OCI-LY7 (cell line): ENCODE measurements around the gene TRIM5. TPM values are rescaled to one million over a fixed set of nuclear protein-coding genes. Genes with fewer than 3 reads are reported as not detected.

Experiments used
- BruUV-seq: library from RNA; stranded (reverse); fragments of 400-500 nt; replicated peaks from 2 replicates; lab custom pipeline; 2021; lab: Mats Ljungman, UMichigan
- CTCF ChIA-PET: fragments of 300-600 bp; sonication (Branson Sonifier 250); formaldehyde crosslinking; loops from one replicate; lab custom pipeline; 2022; ENCODE audit warnings: antibody characterized with exemption; ENCODE audit not compliant: unreplicated experiment; lab: Charles Lee
- POLR2A ChIA-PET: fragments of 300-600 bp; sonication (Branson Sonifier 250); formaldehyde crosslinking; loops from one replicate; lab custom pipeline; 2022; ENCODE audit warnings: antibody characterized with exemption; lab: Charles Lee
- DNase-seq: peaks from one replicate; pipeline ENCODE4 v3.0.0-alpha.2; 2015; ENCODE audit warnings: low spot score
- H2AFZ ChIP-seq: fragments of 200-600 bp; sonication (generic), shearing (Covaris generic); 2 replicates; pipeline ENCODE4 v1.6.1; 2014; ENCODE audit warnings: mild to moderate bottlenecking, antibody characterized with exemption, low read length, moderate library complexity
- H3K27ac ChIP-seq: fragments of 200-600 bp; sonication (generic); 2 replicates; pipeline ENCODE4 v1.5.1; 2014; ENCODE audit warnings: mixed run types, low read depth, mild to moderate bottlenecking, moderate library complexity, low read length, inconsistent platforms; ENCODE audit not compliant: poor library complexity, severe bottlenecking
- H3K36me3 ChIP-seq: fragments of 200-600 bp; sonication (generic); 2 replicates; pipeline ENCODE4 v1.6.1; 2014; ENCODE audit warnings: mild to moderate bottlenecking, antibody characterized with exemption, low read length, moderate library complexity, mixed read lengths; ENCODE audit not compliant: insufficient read depth
- H3K4me1 ChIP-seq: fragments of 200-600 bp; sonication (generic); 2 replicates; pipeline ENCODE4 v1.5.1; 2014; ENCODE audit warnings: mild to moderate bottlenecking, low read length; ENCODE audit not compliant: insufficient read depth, poor library complexity, severe bottlenecking
- H3K4me2 ChIP-seq: fragments of 200-600 bp; sonication (generic); 2 replicates; pipeline ENCODE4 v1.6.1; 2014; ENCODE audit warnings: mild to moderate bottlenecking, low read length
- H3K4me3 ChIP-seq: fragments of 200-600 bp; sonication (generic); 2 replicates; pipeline ENCODE4 v1.5.1; 2014; ENCODE audit warnings: mild to moderate bottlenecking, low read depth, low read length; ENCODE audit not compliant: poor library complexity, severe bottlenecking
- H3K79me2 ChIP-seq: fragments of 200-600 bp; sonication (generic); 2 replicates; pipeline ENCODE4 v1.6.1; 2016; ENCODE audit warnings: low read depth, mild to moderate bottlenecking, low read length, moderate library complexity, mixed read lengths; ENCODE audit not compliant: insufficient read depth
- H3K9me2 ChIP-seq: fragments of 200-600 bp; sonication (generic); 2 replicates; pipeline ENCODE4 v1.6.1; 2016; ENCODE audit warnings: mild to moderate bottlenecking, low read length, mixed read lengths; ENCODE audit not compliant: insufficient read depth
- H3K9me3 ChIP-seq: fragments of 200-600 bp; sonication (generic); 2 replicates; pipeline ENCODE4 v1.6.1; 2014; ENCODE audit warnings: mild to moderate bottlenecking, mixed run types, low read length, mixed read lengths
- H4K20me1 ChIP-seq: fragments of 200-600 bp; sonication (generic); 2 replicates; pipeline ENCODE4 v1.6.1; 2014; ENCODE audit warnings: mild to moderate bottlenecking, antibody characterized with exemption, low read length, moderate library complexity, mixed read lengths; ENCODE audit not compliant: insufficient read depth
- EZH2phosphoT487 ChIP-seq: fragments of 200-600 bp; sonication (generic); IDR thresholded peaks from 2 replicates; pipeline ENCODE4 v1.6.1; 2018; ENCODE audit warnings: low read depth, borderline replicate concordance, mild to moderate bottlenecking, mixed run types, antibody characterized with exemption, low read length, moderate library complexity, mixed read lengths
- intact Hi-C: fragments of 100-400 bp; cut with micrococcal nuclease; formaldehyde crosslinking; loops from one replicate; pipeline ENCODE4 v1.10.0; 2022; ENCODE audit not compliant: unreplicated experiment
- total RNA-seq, 2 experiments: library from RNA; depleted of rRNA in 1 of 2; stranded (reverse); fragments of >200 nt in 1 of 2; shearing (Covaris generic) in 1 of 2; gene quantifications; 2 replicates each; pipeline ENCODE4 v1.2.3, GENCODE V29; 2014 to 2022
- TF ChIP-seq, protein P1 (sequence below): fragments of 200-600 bp; sonication (generic); conservative IDR thresholded peaks from 2 replicates; pipeline ENCODE4 v1.5.1; 2014; ENCODE audit warnings: mild to moderate bottlenecking, antibody characterized with exemption, low read length, moderate library complexity, mixed read lengths

Gene TRIM5
- total RNA-seq, 2 experiments from 2014 or later, result 19.6 to 22.5 TPM

GRCh38 chr11:5695580-5695979 is 10.7 kb upstream of the TRIM5 start:
- intact Hi-C loops, result no loop called here
- BruUV-seq, result no TSS peak
- DNase-seq, result no peak
- H2AFZ ChIP-seq, result no peak overlapping the region
- no peaks in the 10 kb centered on the region for H3K9me2 ChIP-seq
- peaks cover 35% of the 10 kb centered on the region for H3K36me3 ChIP-seq
- H4K20me1 ChIP-seq, result no peaks in the 10 kb centered on the region
- no peak overlapping the region for H3K4me2 ChIP-seq
- ChIA-PET CTCF (no interaction called here), POLR2A (interaction anchor here (1.8 kb wide), 1 partner anchor 11 kb away, joined by 5 read pairs; the partner anchor contains the start of gene TRIM5)
- H3K4me1 ChIP-seq, result peaks cover 8% of the 10 kb centered on the region
- TF ChIP-seq EZH2phosphoT487, result no peak
- TF ChIP-seq, protein P1, sequence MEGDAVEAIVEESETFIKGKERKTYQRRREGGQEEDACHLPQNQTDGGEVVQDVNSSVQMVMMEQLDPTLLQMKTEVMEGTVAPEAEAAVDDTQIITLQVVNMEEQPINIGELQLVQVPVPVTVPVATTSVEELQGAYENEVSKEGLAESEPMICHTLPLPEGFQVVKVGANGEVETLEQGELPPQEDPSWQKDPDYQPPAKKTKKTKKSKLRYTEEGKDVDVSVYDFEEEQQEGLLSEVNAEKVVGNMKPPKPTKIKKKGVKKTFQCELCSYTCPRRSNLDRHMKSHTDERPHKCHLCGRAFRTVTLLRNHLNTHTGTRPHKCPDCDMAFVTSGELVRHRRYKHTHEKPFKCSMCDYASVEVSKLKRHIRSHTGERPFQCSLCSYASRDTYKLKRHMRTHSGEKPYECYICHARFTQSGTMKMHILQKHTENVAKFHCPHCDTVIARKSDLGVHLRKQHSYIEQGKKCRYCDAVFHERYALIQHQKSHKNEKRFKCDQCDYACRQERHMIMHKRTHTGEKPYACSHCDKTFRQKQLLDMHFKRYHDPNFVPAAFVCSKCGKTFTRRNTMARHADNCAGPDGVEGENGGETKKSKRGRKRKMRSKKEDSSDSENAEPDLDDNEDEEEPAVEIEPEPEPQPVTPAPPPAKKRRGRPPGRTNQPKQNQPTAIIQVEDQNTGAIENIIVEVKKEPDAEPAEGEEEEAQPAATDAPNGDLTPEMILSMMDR, result no peak
- no peak overlapping the region for H3K27ac ChIP-seq
- H3K9me3 ChIP-seq, result no peaks in the 10 kb centered on the region
- H3K4me3 ChIP-seq, result no peak overlapping the region
- peaks cover 18% of the 10 kb centered on the region; the same call in 1 of the 2 replicates for H3K79me2 ChIP-seq

DNA sequence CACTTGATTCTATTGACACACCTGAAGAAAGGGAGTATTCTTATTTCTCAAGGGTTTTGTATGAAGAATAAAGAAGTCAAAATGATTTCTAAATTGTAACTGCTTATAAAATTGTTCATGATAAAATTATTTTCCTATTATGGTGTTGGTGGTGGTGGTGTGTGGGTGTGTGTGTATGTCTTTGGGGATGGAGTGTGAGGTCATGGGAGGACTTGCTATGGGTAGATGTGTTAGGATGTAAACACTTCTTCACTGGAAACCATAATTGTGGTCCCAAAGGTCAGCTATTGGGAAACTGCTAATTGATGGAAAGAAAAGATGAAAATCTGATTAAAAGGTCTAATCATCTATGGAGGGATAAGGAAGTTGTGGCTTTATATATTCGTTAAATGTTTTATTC is 9.8 kb upstream of the TRIM5 start:
- H3K79me2 ChIP-seq, result peaks cover 26% of the 10 kb centered on the region; the same call in 1 of the 2 replicates
- H3K36me3 ChIP-seq, result peaks cover 35% of the 10 kb centered on the region
- no TSS peak for BruUV-seq
- DNase-seq, result no peak
- H4K20me1 ChIP-seq, result no peaks in the 10 kb centered on the region
- ChIA-PET POLR2A (interaction anchor here (1.8 kb wide), 1 partner anchor 10 kb away, joined by 5 read pairs; the partner anchor contains the start of gene TRIM5), CTCF (no interaction called here)
- intact Hi-C loops, result no loop called here
- no peak overlapping the region for H3K4me2 ChIP-seq
- TF ChIP-seq EZH2phosphoT487, result no peak
- TF ChIP-seq, protein P1, result no peak
- H3K9me2 ChIP-seq, result no peaks in the 10 kb centered on the region
- H3K4me1 ChIP-seq, result peaks cover 7% of the 10 kb centered on the region
- H3K4me3 ChIP-seq, result no peak overlapping the region
- no peak overlapping the region for H2AFZ ChIP-seq
- H3K9me3 ChIP-seq, result no peaks in the 10 kb centered on the region
- H3K27ac ChIP-seq, result no peak overlapping the region

DNA sequence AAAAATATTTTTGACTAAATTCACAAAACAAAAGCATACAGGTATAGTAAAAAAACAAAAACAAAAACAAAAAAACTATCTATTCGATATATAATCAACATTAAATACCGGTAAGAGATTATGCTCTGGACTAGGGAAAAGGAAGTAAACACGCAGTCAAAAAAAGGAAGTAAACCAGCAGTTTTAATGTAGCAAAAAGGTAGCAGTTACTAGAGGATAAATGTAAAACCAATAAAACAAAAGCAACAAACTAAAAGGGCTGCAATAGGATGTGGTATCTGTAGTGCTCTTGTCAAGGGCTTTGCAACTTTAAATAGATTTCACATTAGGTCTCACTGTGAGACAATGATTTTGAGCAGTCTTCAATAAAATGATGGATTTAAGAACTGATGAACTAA is 7.1 kb upstream of the TRIM5 start:
- Histone ChIP-seq H3K4me1 (peaks cover 19% of the 10 kb centered on the region), H3K79me2 (peaks cover 26% of the 10 kb centered on the region; the same call in 1 of the 2 replicates)

More for the DNA sequence above, 7.1 kb upstream of the TRIM5 start:
- Histone ChIP-seq H3K36me3 (peaks cover 18% of the 10 kb centered on the region; the same call in 1 of the 2 replicates), H3K9me2 (no peaks in the 10 kb centered on the region), H2AFZ (peak overlapping the region; percentile 73; the same call in 1 of the 2 replicates), H3K9me3 (no peaks in the 10 kb centered on the region), H4K20me1 (no peaks in the 10 kb centered on the region), H3K4me2 (peak overlapping the region; percentile 85), H3K4me3 (peak overlapping the region; percentile 72), H3K27ac (peak overlapping the region; percentile 89)
- ChIA-PET POLR2A (interaction anchor here (0.8 to 4.9 kb wide), 2 partner anchors 9 to 71 kb away, joined by 3 to 26 read pairs; no protein-coding TSS in a partner anchor), CTCF (no interaction called here)
- TF ChIP-seq, protein P1, result no peak
- TF ChIP-seq EZH2phosphoT487, result no peak
- peak; percentile 46 for DNase-seq
- intact Hi-C loops, result no loop called here
- BruUV-seq, result no TSS peak
